Colon (tissue), 2 donors: Measurements from ENCODE around the gene CFAP97D2.
"Not testable (repeated sequence)": the region's sequence is repeated elsewhere in the genome, so short reads cannot be mapped to it uniquely, and the experiment has no call there.

Source experiments
- FAIRE-seq: peaks from 2 replicates; lab custom pipeline; 2012; peaks lifted over from hg19 to GRCh38; lab: Jason Lieb, UNC
- donor health status: control.
- donor health status: control.

The CFAP97D2 gene

GRCh38 chr13:114235697-114236096 is 56.6 kb downstream of the CFAP97D2 start:
- FAIRE-seq = no peak

GRCh38 chr13:114236227-114236626 is 57.2 kb downstream of the CFAP97D2 start:
- FAIRE-seq = no peak

GRCh38 chr13:114237415-114238112 is 58.5 kb downstream of the CFAP97D2 start:
- no peak for FAIRE-seq

- no peak for FAIRE-seq
These were observed 62.9 kb downstream of the CFAP97D2 start for GRCh38 chr13:114241918-114242317.

DNA sequence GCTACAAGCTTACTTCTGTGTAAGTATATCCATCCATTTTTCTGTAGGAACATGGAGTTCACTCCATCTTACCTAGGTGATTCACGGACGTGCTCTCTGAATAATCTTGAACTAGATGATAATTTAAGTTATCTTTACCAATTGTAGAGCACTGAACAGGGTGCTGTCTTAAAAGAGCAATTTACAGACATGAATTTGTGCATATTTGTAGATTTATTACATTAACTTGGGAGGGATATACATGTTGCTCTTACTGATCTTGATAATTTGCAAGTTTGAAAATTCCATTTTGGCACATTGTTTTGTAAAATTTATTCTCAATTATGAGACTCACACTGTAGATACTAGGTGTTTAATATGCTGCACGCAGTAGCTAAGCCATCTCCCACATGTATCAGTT is 64.9 kb downstream of the CFAP97D2 start:
- no peak for FAIRE-seq

DNA sequence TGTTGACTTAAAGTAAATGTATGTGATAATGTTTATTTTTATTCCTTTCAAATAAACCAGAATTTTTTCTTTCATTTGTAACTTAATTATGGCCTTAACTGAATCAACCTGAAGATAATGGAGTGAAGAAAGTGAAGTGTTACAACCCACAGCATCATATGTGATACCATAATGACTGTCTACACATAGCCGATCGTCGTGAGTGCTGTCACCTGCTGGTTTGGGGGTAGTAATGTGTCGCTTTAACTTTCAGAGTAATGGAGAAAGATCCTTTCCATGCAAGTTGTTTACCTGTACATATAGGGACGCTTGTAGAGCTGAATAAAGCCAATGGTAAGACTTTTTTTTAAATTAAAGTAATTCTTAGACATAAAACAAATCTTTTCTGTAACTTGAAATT is 65.6 kb downstream of the CFAP97D2 start:
- no peak for FAIRE-seq

GRCh38 chr13:114248011-114248410 is 69.0 kb downstream of the CFAP97D2 start:
- no peak for FAIRE-seq

GRCh38 chr13:114249077-114249476 is 70.0 kb downstream of the CFAP97D2 start:
- FAIRE-seq = no peak

DNA sequence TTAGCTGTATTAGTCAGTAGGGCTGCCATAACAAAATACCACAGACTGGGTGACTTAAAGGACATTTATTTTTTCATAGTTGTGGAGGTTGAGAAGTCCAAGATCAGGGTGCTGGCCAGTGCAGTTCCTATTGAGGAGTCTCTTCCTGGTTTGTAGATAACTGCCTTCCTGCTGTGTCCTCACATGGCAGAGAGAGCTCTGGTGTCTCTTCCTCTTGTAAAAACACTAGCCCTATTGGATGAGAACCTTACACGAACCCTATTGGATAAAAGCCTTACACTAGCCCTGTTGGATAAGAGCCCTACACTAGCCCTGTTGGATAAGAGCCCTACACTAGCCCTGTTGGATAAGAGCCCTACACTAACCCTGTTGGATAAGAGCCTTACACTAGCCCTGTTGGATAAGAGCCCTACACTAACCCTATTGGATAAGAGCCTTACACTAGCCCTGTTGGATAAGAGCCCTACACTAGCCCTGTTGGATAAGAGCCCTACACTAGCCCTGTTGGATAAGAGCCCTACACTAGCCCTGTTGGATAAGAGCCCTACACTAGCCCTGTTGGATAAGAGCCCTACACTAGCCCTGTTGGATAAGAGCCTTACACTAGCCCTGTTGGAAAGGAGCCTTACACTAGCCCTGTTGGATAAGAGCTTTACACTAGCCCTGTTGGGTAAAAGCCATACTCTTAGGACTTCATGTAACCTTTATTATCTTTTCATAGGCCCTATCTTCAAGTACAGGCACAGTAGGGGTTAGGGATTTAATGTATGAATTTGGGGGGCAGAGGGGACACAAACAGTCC is 72.8 kb downstream of the CFAP97D2 start:
- not testable (repeated sequence) for FAIRE-seq

DNA sequence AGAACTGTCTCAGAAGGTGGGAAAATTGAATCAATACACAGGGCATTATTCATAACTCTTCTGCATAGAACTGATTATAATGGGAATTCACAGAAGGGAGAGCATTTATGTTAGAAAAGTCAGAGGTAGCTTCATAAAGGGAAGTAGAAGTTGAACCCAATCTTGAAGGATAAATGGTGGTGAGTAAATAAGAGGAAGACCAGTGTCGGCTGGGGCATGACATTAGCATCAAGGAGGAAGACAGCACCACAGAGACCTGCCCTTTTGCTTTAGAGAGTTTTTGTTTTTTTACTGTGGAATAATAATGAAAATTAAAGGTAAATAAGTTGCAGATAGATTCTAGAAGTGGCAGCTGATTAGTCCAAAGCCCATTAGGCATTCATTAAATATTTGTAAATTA is 77.5 kb downstream of the CFAP97D2 start:
- FAIRE-seq = no peak

GRCh38 chr13:114257014-114257413 is 78.0 kb downstream of the CFAP97D2 start:
- no peak for FAIRE-seq

DNA sequence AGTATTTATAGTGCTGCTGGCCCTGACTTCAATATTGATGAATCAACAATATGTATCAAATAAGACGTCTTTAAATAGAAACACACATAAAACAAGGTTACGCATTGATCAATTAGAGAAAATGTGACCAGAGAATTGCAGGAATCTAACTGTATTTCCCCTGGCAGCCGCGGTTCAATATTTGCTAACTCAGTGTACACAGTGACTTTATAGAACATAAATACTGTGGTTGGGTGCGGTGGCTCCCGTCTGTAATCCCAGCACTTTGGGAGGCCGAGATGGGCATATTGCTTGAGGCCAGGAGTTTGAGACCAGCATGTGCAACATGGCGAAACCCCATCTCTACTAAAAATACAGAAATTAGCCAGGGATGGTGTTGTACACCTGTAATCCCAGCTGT is 79.5 kb downstream of the CFAP97D2 start:
- FAIRE-seq = no peak

GRCh38 chr13:114259374-114259773 is 80.3 kb downstream of the CFAP97D2 start:
- FAIRE-seq = no peak

DNA sequence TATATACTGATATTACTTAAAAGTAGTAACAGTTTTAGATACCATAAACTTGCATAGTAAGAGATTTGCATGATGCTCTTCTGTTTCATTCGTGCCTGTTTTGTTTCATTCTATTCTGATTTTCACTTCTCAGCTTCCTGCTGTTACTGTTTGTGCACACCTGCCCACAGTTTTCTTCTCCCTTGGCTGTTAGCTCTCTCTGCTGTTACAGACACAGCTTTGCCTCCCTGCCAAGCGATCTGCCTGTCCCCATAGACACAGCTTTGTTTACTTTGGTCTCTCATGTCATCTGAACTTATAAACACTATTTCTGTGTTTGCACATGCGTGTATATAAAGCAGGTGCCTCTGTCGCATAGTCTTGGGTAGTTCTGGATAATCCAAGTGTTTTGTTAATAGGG is 80.9 kb downstream of the CFAP97D2 start:
- FAIRE-seq = no peak

- FAIRE-seq = no peak
These were observed 81.8 kb downstream of the CFAP97D2 start for GRCh38 chr13:114260814-114261213.

- FAIRE-seq = no peak
These were observed 82.4 kb downstream of the CFAP97D2 start for GRCh38 chr13:114261328-114261965.

DNA sequence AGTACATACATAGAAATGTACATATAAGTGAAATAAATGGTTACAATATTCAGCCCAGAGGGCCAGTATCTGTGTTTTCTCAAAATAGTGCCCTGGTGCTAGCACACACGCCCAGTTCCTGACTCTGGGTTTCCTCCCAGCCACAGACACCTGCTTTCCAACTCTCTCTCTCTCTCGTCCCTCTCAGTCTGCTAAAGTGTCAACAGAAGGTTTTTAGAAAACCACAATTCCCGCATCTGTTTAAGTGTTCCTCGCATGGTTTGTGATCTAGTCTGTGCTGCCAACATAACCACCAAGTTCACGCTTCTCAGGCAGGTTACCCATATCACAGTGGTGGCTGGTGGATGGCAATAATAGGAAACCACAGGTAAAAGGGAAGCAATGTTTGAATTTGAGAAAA is 84.5 kb downstream of the CFAP97D2 start:
- no peak for FAIRE-seq

- FAIRE-seq = not testable (repeated sequence)
These were observed 85.3 kb downstream of the CFAP97D2 start for GRCh38 chr13:114264313-114264712.

- no peak for FAIRE-seq
These were observed 86.0 kb downstream of the CFAP97D2 start for GRCh38 chr13:114264886-114265611.

- no peak for FAIRE-seq
These were observed 87.2 kb downstream of the CFAP97D2 start for GRCh38 chr13:114266241-114266640.

GRCh38 chr13:114268344-114269280 is 89.6 kb downstream of the CFAP97D2 start:
- FAIRE-seq = no peak
